ENCODE results near the gene UST. TPM values are rescaled to one million over a fixed set of nuclear protein-coding genes. Genes with fewer than 3 reads are reported as not detected.

The UST gene
- total and polyA plus RNA-seq, 9 of the 15 experiments (the other 6 are each of a cell fraction or from before 2014, with no cell fraction given): 0.04 to 0.10 TPM; not detected in 7

DNA sequence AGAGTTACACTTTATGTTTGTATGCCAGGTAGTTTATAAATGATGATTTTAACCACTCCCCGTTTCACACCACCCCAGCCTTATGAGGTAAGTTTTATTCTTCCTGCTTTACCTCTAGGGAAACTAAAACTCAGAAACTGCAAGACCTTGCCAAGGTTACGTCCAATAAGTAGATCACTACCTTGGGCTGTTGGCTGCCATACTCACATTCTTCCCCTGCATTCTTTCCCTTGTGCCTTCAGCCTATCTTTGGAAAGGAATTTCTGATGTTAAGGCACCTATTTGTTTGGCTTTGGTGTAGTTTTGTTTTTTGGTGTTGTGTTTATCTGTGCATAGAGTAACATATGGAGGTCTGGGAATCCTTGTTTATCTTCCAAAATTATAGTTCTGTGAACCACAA, 122.1 kb downstream of the UST start:
- WGBS (ENCODE audit: insufficient coverage, low coverage, missing lambda C conversion rate): 0% methylated on average over 2 of the region's 2 CpGs
- H3K9me1 ChIP-seq (ENCODE audit: control insufficient read depth, insufficient read depth, low read length): no peaks in the 10 kb centered on the region
- CTCF ChIA-PET (ENCODE audit: low intra/inter-chr PET ratio): no interaction called here
- POLR2A ChIA-PET: no interaction called here
- H3K36me3 ChIP-seq (ENCODE audit: control insufficient read depth, insufficient read depth, low read length): no peaks in the 10 kb centered on the region
- in situ Hi-C loops (cut with MboI): no loop called here
- BruUV-seq (replicated peaks): no TSS peak
- H4K20me1 ChIP-seq (replicated peaks; ENCODE audit: control insufficient read depth, insufficient read depth, low read length): no peaks in the 10 kb centered on the region
- no peak overlapping the region for H3K4me2 ChIP-seq (ENCODE audit: insufficient read depth, low read length)
- H3K27me3 ChIP-seq (ENCODE audit: control insufficient read depth in 2 of 2, insufficient read depth in 2 of 2, low read length in 2 of 2): peaks cover 2 to 8% of the 10 kb centered on the region in 2 experiments; a peak in 2 of 5 replicates
- no peak overlapping the region for H2AFZ ChIP-seq (ENCODE audit: low read depth, low read length)
- no peaks in the 10 kb centered on the region for H3K79me2 ChIP-seq (ENCODE audit: control insufficient read depth, insufficient read depth, low read length)
- no peaks in the 10 kb centered on the region for H3K4me1 ChIP-seq (replicated peaks in 1 of 2; ENCODE audit: control insufficient read depth in 2 of 2, insufficient read depth in 2 of 2, low read length in 2 of 2)
- no peak for DNase-seq (ENCODE audit: extremely low read depth in 1 of 4, low spot score in 3 of 4)
- no peak overlapping the region for H3K4me3 ChIP-seq
- no peak overlapping the region for H3K27ac ChIP-seq (ENCODE audit: extremely low read depth, low read depth, low read length)
- H3K9me3 ChIP-seq (replicated peaks; ENCODE audit: control insufficient read depth, insufficient read depth, low read depth, low read length): no peaks in the 10 kb centered on the region
- intact Hi-C loops (cut with micrococcal nuclease): no loop called here
- FAIRE-seq: no peak
- H3K9ac ChIP-seq (ENCODE audit: insufficient read depth in 1 of 2, low read depth in 2 of 2, low read length in 2 of 2): no peak overlapping the region
- ATAC-seq: no peak
- TF ChIP-seq, protein P1, sequence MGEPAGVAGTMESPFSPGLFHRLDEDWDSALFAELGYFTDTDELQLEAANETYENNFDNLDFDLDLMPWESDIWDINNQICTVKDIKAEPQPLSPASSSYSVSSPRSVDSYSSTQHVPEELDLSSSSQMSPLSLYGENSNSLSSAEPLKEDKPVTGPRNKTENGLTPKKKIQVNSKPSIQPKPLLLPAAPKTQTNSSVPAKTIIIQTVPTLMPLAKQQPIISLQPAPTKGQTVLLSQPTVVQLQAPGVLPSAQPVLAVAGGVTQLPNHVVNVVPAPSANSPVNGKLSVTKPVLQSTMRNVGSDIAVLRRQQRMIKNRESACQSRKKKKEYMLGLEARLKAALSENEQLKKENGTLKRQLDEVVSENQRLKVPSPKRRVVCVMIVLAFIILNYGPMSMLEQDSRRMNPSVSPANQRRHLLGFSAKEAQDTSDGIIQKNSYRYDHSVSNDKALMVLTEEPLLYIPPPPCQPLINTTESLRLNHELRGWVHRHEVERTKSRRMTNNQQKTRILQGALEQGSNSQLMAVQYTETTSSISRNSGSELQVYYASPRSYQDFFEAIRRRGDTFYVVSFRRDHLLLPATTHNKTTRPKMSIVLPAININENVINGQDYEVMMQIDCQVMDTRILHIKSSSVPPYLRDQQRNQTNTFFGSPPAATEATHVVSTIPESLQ (CRISPR knock-in tag; IDR thresholded peaks at IDR 0.05): no peak
- TF ChIP-seq ZNF212 (CRISPR knock-in tag; IDR thresholded peaks at IDR 0.05): no peak
- TF ChIP-seq, protein P2, sequence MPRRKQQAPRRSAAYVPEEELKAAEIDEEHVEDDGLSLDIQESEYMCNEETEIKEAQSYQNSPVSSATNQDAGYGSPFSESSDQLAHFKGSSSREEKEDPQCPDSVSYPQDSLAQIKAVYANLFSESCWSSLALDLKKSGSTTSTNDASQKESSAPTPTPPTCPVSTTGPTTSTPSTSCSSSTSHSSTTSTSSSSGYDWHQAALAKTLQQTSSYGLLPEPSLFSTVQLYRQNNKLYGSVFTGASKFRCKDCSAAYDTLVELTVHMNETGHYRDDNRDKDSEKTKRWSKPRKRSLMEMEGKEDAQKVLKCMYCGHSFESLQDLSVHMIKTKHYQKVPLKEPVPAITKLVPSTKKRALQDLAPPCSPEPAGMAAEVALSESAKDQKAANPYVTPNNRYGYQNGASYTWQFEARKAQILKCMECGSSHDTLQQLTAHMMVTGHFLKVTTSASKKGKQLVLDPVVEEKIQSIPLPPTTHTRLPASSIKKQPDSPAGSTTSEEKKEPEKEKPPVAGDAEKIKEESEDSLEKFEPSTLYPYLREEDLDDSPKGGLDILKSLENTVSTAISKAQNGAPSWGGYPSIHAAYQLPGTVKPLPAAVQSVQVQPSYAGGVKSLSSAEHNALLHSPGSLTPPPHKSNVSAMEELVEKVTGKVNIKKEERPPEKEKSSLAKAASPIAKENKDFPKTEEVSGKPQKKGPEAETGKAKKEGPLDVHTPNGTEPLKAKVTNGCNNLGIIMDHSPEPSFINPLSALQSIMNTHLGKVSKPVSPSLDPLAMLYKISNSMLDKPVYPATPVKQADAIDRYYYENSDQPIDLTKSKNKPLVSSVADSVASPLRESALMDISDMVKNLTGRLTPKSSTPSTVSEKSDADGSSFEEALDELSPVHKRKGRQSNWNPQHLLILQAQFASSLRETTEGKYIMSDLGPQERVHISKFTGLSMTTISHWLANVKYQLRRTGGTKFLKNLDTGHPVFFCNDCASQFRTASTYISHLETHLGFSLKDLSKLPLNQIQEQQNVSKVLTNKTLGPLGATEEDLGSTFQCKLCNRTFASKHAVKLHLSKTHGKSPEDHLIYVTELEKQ (CRISPR knock-in tag; IDR thresholded peaks at IDR 0.05): no peak
- no peak for TF ChIP-seq NCOA1 (IDR thresholded peaks at IDR 0.05; ENCODE audit: low read depth)
- TF ChIP-seq, protein P3, sequence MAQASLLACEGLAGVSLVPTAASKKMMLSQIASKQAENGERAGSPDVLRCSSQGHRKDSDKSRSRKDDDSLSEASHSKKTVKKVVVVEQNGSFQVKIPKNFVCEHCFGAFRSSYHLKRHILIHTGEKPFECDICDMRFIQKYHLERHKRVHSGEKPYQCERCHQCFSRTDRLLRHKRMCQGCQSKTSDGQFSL (CRISPR knock-in tag; IDR thresholded peaks at IDR 0.05): no peak
- TF ChIP-seq, protein P3 (tag; IDR thresholded peaks at IDR 0.05): no peak
- TF ChIP-seq KLF6 (CRISPR knock-in tag; IDR thresholded peaks at IDR 0.05; ENCODE audit: borderline replicate concordance): no peak
- TF ChIP-seq, protein P4, sequence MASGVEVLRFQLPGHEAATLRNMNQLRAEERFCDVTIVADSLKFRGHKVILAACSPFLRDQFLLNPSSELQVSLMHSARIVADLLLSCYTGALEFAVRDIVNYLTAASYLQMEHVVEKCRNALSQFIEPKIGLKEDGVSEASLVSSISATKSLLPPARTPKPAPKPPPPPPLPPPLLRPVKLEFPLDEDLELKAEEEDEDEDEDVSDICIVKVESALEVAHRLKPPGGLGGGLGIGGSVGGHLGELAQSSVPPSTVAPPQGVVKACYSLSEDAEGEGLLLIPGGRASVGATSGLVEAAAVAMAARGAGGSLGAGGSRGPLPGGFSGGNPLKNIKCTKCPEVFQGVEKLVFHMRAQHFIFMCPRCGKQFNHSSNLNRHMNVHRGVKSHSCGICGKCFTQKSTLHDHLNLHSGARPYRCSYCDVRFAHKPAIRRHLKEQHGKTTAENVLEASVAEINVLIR (CRISPR knock-in tag; IDR thresholded peaks at IDR 0.05): no peak
- TF ChIP-seq, protein P5, sequence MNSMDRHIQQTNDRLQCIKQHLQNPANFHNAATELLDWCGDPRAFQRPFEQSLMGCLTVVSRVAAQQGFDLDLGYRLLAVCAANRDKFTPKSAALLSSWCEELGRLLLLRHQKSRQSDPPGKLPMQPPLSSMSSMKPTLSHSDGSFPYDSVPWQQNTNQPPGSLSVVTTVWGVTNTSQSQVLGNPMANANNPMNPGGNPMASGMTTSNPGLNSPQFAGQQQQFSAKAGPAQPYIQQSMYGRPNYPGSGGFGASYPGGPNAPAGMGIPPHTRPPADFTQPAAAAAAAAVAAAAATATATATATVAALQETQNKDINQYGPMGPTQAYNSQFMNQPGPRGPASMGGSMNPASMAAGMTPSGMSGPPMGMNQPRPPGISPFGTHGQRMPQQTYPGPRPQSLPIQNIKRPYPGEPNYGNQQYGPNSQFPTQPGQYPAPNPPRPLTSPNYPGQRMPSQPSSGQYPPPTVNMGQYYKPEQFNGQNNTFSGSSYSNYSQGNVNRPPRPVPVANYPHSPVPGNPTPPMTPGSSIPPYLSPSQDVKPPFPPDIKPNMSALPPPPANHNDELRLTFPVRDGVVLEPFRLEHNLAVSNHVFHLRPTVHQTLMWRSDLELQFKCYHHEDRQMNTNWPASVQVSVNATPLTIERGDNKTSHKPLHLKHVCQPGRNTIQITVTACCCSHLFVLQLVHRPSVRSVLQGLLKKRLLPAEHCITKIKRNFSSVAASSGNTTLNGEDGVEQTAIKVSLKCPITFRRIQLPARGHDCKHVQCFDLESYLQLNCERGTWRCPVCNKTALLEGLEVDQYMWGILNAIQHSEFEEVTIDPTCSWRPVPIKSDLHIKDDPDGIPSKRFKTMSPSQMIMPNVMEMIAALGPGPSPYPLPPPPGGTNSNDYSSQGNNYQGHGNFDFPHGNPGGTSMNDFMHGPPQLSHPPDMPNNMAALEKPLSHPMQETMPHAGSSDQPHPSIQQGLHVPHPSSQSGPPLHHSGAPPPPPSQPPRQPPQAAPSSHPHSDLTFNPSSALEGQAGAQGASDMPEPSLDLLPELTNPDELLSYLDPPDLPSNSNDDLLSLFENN (IDR thresholded peaks at IDR 0.05; ENCODE audit: low read depth in 2 of 2, low read length in 2 of 2): no peak
- no peak for TF ChIP-seq STAT5A (IDR thresholded peaks at IDR 0.05; ENCODE audit: borderline replicate concordance, low read length)
- no peak for TF ChIP-seq ZNF699 (CRISPR knock-in tag; IDR thresholded peaks at IDR 0.05; ENCODE audit: insufficient replicate concordance)
